ENCODE data around the gene FBN3.

Gene FBN3

DNA sequence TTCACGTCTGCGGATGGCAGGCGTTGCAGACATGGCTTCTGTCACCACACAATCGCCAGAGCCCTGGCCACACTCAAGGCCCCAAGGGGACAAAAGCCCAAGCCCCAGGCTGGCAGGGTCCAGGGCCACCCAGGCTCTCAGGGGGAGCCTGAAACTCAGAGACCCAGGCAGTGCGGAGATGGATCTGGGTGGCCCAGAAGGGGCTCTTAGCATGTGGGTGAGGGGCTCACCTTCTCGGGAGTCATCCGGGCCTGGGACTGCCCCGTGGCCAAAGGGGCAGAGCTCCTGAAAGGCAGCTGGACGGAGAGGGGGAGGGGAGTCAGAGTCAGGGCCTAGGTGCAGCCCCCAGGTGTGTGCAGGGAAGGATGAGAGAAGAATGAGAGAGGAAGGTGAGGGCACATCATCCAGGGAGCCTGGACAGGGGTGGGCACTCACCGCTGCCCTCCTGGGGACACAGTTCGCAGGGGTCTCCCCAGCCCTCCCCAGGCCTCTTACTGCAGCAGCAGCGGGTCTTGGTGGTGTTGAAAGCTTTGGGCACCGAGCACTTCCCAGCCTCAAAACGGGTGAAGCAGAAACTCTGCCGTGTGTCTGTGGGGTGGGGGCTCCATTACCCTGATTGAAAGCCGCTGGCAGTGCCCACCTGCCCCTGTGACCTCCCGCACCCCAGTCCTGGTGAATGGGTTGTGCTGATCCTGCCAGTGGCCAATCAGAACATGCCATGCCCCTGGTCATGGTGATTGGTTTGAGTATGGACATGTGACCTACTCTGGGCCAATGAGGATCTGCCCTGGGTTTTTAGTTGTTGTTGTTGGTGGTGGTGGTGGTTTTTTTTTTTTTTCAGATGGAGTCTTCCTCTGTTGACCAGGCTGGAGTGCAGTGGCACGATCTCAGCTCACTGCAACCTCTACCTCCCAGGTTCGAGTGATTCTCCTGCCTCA is 59.5 kb downstream of the FBN3 start:
- DNase-seq (ENCODE audit: low spot score) = no peak

- no peak for DNase-seq (ENCODE audit: low spot score)
Observed at GRCh38 chr19:8088752-8089663, 60.4 kb downstream of the FBN3 start.

- no peak for DNase-seq (ENCODE audit: low spot score)
Observed at GRCh38 chr19:8087876-8088275, 61.5 kb downstream of the FBN3 start.

DNA sequence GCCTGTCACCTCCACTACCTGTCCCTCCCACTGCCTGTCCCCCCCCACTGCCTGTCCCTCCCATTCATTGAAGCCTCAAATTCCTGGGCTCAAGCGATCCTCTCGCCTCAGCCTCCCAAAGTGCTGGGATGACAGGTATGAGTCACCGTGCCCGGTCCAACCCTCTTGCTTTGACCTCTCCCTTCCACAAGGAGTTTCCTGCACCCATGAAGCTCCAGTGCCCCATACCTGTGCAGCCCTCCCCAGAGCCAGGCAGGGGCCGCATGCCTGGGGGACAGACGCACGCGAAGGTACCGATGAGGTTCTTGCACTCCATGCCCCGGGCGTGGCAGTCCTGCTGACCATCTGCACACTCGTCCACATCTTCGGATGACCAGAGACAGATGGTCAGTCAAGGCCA is 62.5 kb downstream of the FBN3 start:
- no peak for DNase-seq (ENCODE audit: low spot score)

GRCh38 chr19:8085598-8086408 is 63.6 kb downstream of the FBN3 start:
- no peak for DNase-seq (ENCODE audit: low spot score)

DNA sequence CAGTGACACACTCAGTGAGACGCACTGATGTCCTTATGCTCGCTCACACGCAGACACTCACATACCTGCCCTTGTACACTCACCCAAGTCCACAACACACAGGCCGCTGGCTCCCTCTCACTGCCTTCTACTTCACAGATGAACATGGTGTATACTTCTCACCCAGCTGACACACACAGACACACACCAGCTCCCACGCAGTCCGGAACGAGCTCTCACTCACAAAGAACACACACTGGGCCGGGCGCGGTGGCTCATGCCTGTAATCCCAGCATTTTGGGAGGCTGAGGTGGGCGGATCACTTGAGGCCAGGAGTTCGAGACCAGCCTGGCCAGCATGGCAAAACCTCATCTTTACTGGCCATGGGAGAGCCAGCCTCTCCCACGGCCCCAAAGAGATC is 65.2 kb downstream of the FBN3 start:
- DNase-seq (ENCODE audit: low spot score) = no peak

GRCh38 chr19:8083141-8083540 is 66.3 kb downstream of the FBN3 start:
- no peak for DNase-seq (ENCODE audit: low spot score)

DNA sequence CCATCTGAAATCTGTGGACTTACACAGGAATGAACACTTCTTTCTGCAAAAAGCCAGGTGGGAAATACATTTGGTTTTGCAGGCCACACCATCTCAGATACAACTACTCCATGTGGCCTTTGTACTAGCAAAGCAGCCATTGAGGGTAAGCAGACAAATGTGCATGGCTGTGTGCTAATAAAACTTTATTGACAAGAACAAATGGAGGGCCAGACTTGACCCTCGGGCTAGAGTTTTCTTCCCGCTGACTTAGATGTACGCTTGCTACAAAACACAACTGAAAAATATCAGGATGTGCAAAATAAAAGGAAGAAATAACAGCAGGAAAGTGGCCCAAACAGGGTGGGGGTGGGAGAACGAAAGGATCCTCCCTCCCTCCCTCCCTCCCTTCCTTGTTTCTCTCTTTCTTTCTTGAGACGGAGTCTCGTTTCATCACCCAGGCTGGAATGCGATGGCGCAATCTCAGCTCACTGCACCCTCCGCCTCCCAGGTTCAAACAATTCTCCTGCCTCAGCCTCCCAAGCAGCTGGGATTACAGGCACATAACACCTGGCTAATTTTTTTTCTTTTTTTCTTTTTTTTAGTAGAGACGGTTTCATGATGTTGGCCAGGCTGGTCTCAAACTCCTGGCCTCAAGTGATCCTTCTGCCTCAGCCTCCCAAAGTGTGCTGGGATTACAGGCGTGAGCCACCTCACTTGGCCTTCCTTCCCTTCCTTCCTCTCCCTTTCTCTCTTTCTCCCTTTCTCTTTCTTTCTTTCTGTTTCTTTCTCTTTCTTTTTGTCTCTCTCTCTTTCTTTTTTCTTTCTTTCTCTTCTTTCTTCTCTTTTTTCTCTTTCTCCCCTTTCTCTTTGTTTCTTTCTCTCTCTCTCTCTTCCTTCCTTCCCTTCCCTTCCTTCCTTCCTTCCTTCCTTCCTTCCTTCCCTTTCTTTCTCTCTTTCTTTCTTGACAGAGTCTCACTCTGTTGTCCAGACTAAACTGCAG is 67.5 kb downstream of the FBN3 start:
- no peak for DNase-seq (ENCODE audit: low spot score)

- no peak for DNase-seq (ENCODE audit: low spot score)
Observed at GRCh38 chr19:8080832-8081231, 68.6 kb downstream of the FBN3 start.

- DNase-seq (ENCODE audit: low spot score) = no peak
Observed at GRCh38 chr19:8079988-8080387, 69.4 kb downstream of the FBN3 start.

DNA sequence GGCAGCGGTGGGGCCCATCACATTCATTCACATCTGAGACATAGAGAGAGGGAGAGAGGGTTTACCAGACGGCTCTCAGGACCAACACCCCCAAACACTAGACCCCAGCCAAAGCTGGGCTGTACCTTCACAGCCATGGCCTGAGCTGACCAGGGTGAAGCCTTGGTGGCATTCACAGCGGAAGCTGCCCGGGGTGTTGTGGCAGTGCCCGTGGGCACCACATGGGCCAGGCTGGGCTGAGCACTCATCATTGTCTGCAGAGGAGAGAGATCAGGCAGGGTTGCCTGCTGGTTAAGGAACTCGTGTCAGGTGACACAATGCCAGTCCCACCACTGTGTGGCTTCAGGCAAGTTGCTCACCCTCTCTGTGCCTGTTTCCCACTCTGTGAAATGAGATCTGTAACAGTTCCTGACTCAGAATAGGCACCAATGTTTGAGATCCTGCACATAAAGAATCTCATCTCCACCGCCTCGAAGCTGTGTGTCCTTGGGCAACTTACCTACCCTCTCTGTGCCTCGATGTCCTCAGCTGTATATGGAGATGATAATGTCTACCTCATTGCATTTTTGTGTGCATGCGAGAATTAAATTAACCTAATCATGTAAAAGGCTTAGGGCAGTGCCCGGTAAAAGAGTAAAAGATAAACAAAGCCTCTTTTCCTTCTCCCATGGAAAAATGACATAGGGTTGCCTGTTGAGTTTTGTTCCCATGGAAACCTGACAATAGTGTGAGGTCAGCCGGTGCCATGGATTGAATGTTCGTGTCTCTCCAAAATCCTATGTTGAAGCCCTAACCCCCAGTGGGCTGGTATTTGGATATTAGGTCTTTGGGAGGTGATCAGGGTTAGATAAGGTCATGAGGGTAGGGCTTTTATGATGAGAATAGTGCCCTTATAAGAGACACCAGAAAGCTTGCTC is 74.0 kb downstream of the FBN3 start:
- no peak for DNase-seq (ENCODE audit: low spot score)

DNA sequence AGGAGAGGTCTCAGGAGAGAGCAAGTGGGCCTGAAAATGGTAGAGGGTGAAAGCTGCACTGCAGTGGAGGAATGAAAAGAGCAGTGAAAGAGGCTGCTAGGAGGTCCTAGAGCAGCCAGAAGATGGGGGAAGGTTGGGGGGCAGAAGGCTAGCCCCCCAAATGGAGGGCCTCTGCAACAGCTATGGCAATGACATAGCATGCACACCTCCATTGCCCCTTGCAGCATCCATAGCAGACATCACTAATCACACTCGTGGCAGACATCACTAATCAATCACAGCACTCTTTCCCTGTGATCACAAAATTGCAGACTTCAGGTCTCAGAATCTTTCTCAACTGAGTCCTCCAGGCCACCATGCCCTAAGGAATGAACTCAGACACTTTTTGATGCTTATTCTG is 74.9 kb downstream of the FBN3 start:
- DNase-seq (ENCODE audit: low spot score) = no peak

DNA sequence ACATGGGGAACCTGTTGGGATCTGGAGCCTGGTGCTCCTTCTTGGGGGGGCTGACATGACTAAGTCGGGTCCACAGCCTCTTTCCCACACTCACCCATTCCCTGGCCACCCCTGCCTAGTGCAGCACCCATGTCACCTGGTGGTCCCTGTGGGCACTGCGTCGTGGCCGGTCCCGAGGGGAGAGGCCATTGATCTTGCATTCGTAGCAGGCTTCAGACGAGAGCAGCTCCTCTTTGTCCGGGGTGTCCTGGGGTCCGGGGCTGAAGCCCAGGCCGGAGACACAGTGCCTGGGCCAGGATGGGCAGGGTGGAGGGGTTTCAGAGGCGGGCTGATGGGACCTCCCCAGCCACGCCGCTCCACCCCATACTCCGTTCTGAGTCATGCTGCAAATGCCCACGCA is 77.5 kb downstream of the FBN3 start:
- DNase-seq (ENCODE audit: low spot score) = no peak

GRCh38 chr19:8069096-8069973 is 80.1 kb downstream of the FBN3 start:
- DNase-seq (ENCODE audit: low spot score) = no peak

DNA sequence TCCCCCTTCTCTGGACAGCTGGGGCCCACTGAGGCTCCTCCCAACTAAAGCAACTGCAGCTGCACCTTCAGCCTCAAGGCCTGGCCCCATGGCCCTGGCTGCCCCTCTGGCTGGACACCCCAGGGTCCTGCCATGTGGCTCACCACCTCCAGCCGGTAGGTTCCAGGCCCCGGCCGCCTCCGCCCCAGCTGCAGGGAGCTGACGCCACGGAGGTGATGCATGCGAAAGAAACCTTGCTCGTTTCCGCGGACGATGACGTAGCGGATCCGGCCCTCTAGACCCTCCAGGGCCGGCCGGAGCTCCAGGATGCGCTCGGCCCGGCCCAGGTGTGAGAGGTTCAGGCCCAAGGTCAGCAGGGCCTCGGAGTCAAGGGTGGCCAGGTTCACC is 83.5 kb downstream of the FBN3 start:
- DNase-seq (ENCODE audit: low spot score) = no peak

- DNase-seq (ENCODE audit: low spot score) = no peak
Observed at GRCh38 chr19:8064911-8065874, 84.2 kb downstream of the FBN3 start.

DNA sequence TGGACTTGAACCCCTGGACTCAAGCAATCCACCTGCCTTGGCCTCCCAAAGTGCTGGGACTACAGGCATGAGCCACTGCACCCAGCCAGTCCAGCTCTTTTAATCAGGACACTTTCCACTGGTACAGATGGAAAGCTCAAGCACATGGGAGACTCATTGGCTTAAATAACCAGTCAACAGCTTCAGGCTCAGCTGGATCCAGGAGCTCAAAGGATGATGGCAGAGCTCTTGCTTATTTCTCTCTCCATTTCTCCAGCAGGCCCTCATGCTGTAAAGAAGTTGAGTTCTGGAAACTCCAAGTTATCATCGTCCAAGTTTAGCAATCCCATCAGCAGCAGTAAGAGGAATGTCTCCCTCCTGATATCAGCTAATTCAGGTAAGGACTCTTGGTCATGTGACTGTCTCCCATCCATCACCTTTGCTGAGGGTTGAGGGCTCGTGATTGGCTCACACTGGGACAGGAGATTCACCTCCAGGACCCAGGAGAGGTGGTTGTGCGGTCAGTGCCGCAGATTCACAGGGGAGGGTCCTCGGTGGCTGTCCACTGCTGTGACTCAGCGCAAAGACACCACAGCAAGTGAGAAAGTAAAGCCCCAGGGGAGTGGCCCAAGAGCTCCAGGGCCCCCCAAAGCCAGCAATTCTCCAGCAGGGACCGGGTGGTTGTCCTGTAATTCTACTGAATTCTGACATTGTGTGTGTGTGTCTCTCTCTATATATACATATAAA is 91.7 kb downstream of the FBN3 start:
- no peak for DNase-seq (ENCODE audit: low spot score)
